ENCODE measurements around the gene PDE4B.

PDE4B gene

DNA sequence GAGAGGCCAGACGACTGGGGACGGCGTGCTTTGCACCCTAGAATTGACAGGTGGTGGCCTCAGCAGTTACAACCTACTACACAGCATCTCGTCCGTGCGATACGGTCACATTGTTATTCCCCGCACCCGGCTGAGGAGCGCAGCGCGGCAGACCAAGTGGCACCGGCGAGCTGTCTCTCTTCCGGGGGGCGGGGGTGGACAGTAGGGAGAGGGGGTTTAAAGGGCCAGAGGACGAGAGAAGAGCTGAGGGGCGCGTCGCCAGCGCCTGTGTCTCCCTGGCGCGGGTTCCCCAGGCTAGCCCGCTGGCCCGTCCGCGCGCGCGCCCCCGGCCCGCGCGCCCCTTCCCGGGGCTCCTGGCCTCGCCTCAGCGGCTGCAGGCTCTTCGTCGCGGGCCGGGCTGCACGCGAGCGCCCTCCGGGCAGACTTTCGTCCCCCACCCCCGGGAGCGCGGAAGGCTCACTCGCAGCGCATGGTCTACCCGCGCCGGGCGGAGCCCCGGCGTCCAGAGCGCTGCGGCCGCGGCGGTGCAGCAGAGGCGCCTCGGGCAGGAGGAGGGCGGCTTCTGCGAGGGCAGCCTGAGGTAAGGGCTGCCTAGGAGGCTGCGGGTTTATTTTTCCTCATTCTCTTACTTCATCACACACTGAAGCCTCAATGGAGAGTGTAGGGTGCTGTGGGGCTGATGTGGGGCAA, at the start of gene PDE4B:
Gene PDE4B (plus strand): TSS at position 227 of the 690 bp plus-strand sequence.
- no peak for DNase-seq (ENCODE audit: low read depth)

DNA sequence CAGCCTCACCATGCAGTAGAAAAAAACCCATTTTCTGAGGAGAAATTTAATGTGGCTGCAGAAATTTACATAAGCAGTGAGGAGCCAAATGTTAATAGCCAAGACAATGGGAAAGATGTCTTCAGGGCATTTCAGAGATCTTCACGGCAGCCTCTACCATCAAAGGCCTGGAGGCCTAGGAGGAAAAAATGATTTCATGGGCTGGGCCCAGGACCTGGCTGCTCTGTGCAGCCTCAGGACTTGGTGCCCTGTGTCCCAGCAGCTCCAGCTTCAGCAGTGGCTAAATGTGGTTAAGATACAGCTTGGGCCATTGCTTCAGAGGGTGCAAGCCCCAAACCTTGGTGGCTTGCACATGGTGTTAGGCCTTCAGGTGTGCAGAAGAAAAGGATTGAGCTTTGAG, 48.0 kb upstream of the PDE4B start:
- DNase-seq (ENCODE audit: low read depth): no peak

DNA sequence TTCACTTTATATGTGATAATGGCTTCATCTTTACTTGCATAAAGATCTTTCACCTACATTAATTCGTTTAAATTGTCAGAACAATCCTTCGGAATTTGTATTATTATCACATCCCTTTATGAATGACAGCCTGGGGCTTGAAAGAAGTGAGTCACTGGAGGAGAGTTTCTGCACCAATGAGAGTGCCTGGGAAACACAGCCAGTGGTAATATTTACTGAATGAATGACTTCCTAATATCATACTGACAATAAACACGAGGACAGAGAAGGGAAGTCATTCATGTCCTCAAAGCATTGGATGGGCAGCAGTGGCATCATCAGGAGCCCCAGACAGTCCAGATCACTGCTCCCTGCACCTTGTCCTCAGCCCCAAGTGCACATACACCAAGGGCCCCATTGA, 40.7 kb upstream of the PDE4B start:
- DNase-seq (ENCODE audit: low read depth): no peak

DNA sequence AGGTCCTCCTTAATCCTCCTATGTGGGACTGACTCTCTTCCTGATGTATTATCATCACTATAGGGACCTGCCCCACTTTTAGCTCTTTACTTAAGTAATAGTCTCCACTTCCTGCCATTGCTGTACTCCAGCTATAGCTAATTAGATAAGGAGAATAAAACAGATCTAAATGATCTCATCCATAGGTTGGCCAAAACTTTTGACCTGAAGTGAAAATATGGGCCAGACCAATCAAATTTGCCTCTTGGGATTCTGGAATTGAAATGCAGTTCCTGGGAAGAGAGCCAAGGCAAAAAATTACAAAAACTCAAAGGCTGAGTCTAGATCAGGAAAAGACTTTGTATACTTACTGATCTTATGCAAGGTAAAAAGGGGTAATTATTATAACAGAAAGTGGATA, 36.1 kb upstream of the PDE4B start:
- DNase-seq (ENCODE audit: low read depth): no peak

DNA sequence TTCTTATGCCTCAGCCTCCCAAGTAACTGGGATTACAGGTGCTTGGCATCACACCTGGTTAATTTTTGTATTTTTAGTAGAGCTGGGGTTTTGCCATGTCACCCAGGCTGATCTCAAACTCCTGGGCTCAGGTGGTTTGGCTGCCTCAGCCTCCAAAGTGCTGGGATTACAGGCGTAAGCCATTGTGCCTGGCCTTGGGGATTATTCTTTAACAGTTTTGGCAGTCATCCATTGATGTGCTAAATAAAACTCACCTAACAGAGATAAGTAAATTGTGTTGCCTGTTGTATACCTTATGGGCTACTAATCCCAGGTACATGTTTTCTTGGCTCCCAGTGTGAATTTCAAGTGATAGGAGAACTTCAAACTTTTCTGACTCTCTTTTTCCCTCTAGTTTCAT, 35.2 kb upstream of the PDE4B start:
- DNase-seq (ENCODE audit: low read depth): no peak

DNA sequence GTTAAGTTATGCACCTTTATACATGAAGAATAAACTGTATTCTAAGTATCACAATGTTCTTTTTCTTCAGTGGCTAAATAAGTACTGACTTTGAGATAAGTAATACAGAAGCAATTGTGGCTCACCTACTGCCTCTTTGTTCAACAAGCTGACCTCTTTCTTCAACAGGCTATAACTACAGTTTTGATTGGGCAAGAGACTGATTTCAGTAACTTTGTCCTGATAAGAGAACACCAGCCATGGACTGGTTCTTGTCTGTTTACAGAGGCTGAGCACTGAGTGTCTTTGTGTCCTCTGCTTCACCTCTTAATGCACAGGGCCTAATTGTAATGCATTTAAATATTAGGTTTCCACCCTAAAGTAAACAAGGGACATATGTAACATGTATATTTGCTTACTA, 34.6 kb upstream of the PDE4B start:
- no peak for DNase-seq (ENCODE audit: low read depth)

DNA sequence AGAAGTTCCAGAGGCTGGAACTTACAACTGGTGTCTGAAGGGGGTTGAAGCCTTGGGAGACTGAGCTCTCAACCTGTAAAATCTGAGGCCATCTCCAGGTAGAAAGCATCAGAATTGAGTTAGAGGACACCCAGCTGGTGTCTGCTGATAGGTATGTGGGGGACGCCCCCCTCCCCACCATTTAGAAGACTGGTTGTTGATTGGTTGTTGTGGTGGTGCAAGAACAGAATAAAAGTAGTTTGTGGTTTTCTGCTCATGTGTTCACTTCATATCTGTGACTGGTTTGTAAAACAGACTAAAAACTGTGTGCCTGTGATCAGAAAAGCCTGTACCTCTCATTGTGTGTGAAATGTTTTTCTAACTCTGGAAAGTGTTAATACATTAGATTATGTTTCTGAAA, 33.2 kb upstream of the PDE4B start:
- DNase-seq (ENCODE audit: low read depth): no peak

DNA sequence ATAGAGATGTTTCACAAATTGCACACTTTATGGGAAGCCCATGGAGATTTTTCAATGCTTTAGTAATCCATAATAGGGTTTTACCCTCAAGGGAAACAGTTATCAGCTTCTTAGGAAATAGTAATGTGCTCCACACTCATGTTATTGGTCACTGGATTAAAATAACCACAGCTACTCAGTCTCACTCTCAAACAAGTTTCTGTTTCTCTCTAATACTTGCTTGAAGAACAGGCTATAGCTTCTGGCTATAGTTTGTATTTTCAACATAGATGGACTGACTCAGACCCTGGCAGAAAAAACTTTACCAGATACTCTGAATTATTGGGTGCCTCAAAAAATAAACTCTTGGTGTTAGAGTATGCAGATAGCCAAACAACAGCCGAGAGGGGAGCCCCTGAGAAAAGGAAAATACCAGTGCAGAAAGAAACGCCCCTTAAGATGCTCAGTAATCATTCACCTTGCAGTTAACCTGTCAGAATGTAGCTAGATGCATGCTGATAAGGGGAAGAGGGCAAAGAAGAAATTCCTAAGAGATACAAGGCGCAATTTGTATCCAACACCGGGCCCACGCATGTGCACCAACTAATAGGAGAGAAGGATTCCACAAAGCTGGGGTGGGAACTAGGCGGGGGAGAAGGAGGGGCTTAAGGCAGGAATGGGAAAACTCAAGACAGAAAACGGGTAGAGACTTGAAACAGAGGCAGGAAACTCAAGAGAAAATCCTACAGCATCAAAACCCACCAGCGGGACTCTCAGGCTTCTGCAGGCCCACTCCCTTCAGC, 30.4 kb upstream of the PDE4B start:
- no peak for DNase-seq (ENCODE audit: low read depth)

DNA sequence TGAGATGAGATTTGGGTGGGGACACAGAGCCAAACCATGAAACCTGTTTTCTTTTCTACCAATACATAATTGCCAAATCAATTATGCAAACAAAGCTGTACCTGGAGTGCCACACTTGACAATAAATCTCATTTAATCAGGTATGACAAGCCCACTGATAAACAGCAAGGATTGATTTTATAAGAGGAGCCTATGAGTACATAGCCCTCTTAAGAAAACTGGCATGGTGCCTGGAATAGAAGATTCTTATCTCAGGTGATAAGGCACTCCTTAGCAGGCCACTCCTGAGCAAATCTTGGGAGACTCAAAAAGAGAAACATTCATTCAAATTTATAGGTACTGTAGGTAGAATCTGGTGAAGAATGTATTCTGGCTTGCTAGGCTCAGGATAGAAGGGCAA, 28.6 kb upstream of the PDE4B start:
- DNase-seq (ENCODE audit: low read depth): no peak

DNA sequence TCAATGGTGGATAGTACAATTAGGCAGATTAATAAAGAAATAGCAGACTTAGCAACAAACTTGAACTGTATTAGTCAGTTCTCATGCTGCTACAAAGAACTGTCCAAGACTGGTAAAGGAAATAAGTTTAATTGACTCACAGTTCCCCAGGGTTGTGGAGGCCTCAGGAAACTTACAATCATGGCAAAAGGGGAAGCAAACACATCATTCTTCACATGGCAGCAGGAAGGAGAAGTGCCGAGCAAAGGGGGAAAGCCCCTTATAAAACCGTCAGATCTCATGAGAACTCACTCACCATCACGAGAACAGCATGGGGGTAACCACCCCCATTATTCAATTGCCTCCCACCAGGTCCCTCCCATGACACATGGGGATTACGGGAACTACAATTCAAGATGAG, 27.1 kb upstream of the PDE4B start:
- no peak for DNase-seq (ENCODE audit: low read depth)

DNA sequence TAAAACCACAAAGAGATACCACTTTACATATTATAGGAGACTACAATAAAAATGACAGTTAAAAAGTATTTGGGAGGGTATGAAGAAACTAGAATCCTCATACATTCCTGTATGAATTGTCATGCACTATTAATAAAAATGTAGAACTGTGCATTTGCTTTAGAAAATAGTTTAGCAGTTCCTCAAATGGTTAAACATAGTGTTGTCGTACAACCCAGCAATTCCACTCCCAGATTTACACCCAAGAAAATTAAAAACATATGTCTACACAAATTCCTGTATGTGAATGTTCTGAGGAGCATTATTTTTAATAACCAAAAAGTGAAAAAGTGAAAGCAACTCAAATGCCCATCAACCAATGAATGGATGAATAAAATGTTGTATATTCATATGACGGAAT, 23.1 kb upstream of the PDE4B start:
- no peak for DNase-seq (ENCODE audit: low read depth)

DNA sequence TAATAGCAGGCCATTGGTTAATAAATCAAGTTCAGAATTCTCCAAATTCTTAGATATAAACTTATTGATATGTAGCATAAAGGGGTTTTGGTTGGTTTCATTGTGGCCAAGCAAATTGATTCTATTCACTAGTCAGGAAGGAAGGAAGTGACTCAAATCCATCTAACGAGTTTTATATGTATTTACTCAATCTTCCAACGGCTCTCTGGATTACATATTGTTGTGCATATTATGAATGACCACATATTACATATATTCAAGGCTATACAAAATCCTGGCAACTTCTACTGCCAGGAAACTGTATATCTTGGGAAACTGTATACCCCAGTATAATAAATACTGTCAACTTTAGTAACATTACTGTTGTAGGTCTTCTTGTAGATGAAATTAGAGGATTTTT, 20.1 kb upstream of the PDE4B start:
- DNase-seq (ENCODE audit: low read depth): no peak

DNA sequence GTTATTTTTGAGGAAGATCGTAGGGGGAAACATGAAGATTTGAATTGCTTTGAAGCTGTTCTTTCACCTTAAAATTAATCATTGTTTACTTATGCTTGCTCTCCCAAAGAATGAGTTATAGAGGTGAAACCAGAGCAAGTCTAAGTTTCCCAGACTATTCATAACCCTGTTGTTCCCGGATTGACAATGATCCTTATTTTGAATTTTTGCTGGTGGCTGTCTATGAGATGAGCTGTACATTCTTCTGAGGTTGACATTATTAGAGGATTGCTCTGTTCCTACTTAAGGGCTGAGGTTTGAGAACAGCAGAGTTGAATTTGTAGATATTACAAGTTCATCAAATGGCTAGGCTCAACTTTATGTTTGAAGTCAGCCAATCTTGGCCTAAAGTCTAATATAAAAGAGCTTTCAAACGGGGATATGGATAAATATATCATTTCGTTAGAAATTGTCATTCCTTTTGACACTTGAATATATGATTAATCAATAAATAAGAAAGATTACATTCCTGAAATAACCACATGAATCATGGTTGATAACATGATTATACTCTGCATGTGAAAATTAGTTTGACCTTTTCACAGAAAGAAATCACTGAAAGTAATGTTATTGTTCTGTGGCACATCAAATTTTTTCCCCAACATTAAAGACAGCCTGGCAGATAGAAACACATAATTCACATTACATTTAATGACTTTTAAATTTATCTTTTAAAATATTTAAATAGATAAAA, 19.1 kb upstream of the PDE4B start:
- DNase-seq (ENCODE audit: low read depth): no peak

DNA sequence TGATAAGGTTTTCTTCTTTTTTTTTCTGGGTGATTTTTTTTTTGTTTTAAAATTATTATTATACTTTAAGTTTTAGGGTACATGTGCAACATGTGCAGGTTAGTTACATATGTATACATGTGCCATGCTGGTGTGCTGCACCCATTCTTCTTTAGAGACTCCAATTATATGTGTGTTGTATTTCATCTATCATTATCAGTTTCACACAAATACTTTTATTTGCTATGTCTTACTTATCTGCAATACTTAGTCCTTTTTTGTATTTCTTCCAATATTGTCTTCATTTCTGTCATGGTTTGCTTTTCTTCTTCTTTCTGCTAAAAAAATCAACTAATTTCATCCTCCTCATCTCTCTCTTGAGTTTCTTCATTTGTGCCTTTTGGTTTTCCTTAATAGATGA, 3.9 kb upstream of the PDE4B start:
- DNase-seq (ENCODE audit: low read depth): no peak

DNA sequence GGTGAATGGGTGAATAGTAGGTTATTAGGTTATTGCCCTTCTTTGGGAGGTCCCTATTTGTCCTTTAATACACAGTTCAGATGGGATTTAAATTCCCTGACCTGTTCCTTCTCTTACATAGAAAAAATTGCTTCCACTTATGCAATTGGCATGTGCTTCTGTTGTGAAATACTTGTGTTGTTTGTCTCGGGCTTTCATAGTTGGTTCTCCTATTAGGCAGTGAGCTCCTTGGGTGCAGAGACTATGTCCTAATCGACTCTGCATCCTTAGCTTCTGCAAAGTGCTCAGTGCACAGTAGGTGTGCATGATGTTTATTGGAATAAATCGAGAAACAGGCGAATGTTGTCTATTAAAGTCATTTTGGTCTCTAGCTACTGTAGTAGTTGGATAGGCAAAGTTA, 1.3 kb upstream of the PDE4B start:
- no peak for DNase-seq (ENCODE audit: low read depth)

DNA sequence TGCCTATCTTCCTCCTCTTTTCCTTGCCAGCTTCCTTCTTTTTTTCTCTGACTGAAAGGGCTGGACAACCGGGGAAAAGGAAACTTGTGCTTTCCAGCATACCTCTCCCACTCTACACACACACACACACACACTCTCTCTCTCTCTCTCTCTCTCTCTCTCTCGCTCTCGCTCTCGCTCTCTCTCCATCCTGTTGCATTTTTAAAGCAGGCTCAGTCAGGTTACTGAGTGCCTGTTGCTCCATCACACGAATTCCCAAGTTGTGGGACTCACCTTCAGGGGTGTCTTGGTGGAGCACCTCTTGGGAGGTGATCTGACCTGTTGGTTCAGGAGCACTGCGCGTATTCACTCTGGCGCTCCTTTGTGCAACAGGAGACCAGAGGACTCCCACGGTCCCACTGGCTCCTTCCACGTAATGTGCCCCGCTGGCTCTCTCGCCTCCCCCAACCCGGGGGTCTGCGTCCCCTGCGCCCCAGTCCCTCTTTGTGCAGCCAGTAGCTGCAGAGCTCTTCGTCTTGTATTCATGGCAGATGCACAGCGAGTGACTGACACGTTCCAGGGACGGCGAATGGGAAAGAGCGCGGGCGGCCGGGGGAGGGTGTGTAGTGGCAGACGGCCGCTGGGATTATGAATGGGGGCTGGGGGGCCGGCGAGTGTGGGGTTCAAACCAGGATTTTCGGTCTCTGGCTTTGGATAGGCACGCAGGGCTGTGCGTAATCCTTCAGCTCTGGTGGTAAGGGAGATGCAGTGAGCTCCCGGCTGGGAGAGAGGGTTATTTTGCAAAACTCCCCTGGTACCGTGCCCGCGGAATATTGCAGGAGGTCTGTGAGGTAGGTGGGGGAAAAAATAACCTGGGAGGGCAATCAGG, 660 bp upstream of the PDE4B start:
- DNase-seq (ENCODE audit: low read depth): no peak

DNA sequence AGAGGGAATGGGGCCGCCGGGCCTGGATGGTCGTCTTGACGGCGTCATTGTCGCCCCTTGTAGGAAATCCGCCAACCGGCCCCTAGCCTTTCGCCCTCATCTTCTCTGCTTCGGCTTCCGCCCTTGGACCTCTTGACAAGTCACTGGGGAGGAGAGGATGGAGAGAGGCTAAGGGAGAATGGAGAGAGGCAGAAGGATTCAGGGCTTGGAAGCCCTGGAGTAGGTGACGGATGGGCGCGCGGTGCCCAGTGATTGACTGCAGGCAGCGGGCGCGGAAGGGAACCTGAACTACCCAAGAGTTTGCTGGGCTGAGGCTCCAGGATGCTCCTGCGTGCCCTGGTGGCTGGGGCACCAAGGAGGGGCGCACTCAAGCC, 651 bp downstream of the PDE4B start:
- no peak for DNase-seq (ENCODE audit: low read depth)

DNA sequence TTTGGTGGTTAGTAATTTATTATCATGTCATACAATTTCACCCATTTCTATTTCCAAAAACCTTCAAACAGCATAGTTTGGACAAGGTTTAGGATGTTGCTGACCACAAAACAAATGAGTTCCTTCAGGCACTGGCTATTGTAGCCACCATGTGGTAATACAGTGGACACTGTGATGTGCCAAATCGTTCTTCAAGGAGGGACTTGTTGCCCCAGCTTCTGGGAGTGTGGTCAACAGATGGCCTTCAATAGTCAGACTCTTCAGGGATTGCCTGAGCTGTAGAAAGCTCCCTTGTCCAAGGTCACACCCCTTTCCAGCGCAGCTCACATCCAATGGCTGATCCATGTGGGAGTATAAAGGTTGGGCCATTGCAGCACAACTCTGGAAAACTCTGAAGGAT, 2.6 kb downstream of the PDE4B start:
- no peak for DNase-seq (ENCODE audit: low read depth)

DNA sequence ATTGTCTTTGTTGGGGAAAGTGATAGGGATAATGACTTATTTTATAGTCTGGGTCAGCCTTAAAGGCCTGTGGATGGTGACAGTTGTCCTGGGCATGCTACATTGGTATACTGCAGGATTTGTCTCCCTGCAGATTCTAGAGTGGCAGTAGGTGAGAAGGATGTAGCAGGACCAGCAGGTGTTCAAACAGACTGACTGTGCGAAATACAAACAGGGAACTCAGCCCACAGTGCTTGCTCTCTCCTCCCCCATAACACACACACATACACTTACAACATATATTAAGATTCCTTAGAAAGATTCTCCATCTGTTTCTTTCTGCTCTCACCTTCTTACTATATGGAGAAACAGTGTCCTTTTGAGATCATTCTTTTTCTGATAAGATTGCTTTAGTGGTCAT, 6.9 kb downstream of the PDE4B start:
- DNase-seq (ENCODE audit: low read depth): no peak

DNA sequence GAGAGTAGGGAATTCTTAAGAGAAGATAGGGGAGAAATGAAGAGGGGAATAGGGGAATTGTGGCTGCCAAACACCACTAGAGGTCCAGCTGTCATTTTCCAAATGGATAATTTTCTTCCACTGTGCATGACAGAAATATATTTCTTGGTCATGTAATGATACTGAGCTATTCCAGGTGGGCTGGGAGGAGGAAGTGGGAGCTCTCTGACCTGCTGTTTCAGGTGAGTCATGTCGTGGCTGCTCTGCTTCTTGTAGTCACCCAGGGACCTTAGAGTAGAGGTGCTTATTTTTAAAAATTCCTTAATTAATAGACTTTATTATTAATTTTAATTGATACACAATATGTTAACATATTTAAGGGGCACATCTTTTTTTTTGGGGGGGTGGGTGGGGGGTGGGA, 11.9 kb downstream of the PDE4B start:
- DNase-seq (ENCODE audit: low read depth): no peak

DNA sequence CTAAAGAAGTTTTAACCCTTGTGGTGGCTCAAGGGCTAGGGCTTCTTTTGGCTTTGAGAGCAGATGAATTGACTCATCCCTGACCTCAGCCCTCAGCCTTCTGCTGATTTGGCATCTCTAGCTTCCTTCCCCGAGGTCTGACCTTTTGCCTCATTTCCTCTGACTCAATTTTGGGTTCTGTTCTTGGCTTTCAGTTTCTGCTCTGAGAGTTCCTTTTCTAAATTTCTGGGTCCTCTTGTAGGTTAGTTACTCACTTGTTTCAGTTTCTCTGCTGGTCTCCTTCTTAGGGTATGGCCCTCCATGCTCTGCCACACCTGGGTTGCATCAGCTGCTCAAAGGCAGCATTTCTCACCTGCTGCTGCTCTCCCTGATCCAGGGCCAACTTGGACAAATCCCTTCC, 19.4 kb downstream of the PDE4B start:
- peak; percentile 54 for DNase-seq (ENCODE audit: low read depth)

DNA sequence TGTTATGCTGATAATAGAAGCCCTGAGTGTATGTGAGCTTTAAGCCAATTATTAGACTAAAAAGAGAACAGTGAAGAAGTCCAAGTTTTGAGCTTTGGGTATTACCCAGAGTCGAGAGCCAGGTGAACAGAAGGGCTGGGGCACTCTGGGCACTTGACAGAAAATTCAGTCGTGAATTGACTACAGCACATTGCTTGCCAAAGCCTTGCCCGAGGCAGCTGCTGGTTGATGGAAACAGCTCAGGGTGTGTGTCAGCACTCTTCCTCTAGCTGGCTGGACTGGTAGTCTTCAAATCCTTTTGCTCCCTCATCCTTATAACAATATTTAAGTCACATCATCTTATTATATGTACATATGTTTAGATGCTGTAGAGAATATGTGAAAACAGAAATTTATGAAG, 21.3 kb downstream of the PDE4B start:
- no peak for DNase-seq (ENCODE audit: low read depth)
